Muscle of leg (tissue), 11 donors: ENCODE data around the gene ZNF576. TPM values are rescaled to one million over a fixed set of nuclear protein-coding genes. Genes with fewer than 3 reads are reported as not detected.
"Not testable (repeated sequence)": the region's sequence is repeated elsewhere in the genome, so short reads cannot be mapped to it uniquely, and the experiment has no call there.

ENCODE experiments used
- DNase-seq: peaks from one replicate; pipeline ENCODE4 v3.0.0; 2013
- H3K27ac ChIP-seq: one replicate; pipeline ENCODE4 v1.5.1; 2013; ENCODE audit warnings: mild to moderate bottlenecking, low read length, control low read depth
- H3K27me3 ChIP-seq: one replicate; pipeline ENCODE4 v1.6.1; 2013; ENCODE audit warnings: low read length; ENCODE audit not compliant: control insufficient read depth, insufficient read depth
- H3K36me3 ChIP-seq: one replicate; pipeline ENCODE4 v1.6.1; 2013; ENCODE audit warnings: low read length; ENCODE audit not compliant: control insufficient read depth, insufficient read depth
- H3K4me1 ChIP-seq: one replicate; pipeline ENCODE4 v1.6.1; 2013; ENCODE audit warnings: low read length; ENCODE audit not compliant: control insufficient read depth, insufficient read depth
- H3K4me3 ChIP-seq: one replicate; pipeline ENCODE4 v1.5.1; 2013; ENCODE audit warnings: low read length, control low read depth
- H3K9me3 ChIP-seq: replicated peaks from 2 replicates; pipeline ENCODE4 v1.6.1; 2013; ENCODE audit warnings: low read depth, low read length; ENCODE audit not compliant: control insufficient read depth
- WGBS: methylation state at CpG from one replicate; pipeline ENCODE4 v1.1.5; 2013; ENCODE audit warnings: missing lambda C conversion rate; ENCODE audit not compliant: insufficient coverage; 5-methylcytosine and 5-hydroxymethylcytosine counted together
- polyA plus RNA-seq, 8 donors: library from polyadenylated mRNA; unstranded; fragments of 120-200 nt; gene quantifications; one replicate each; pipeline versions ENCODE4 v1.2.1 to v1.2.3, GENCODE V29; 2013; ENCODE audit warnings: inconsistent platforms in 1 of 8, low replicate concordance in 1 of 8; ENCODE audit not compliant: insufficient read length in 8 of 8, insufficient read depth in 1 of 8
- total RNA-seq: library from RNA; stranded (reverse); fragments of 120-200 nt; gene quantifications from one replicate; pipeline ENCODE4 v1.2.4, GENCODE V29; 2013

ZNF576 gene
- total and polyA plus RNA-seq, 9 donors: 7.8 to 12.1 (median 10.5) TPM

- WGBS: 19% methylated on average over 2 of the region's 2 CpGs
- peaks cover 26% of the 10 kb centered on the region for H3K27me3 ChIP-seq
- not testable (repeated sequence) for H3K4me3 ChIP-seq
Observed at GRCh38 chr19:43635561-43635940, 39.2 kb downstream of the ZNF576 start.

GRCh38 chr19:43636121-43636683, 39.8 kb downstream of the ZNF576 start:
- DNase-seq: no peak
- H3K27me3 ChIP-seq: peaks cover 30% of the 10 kb centered on the region
- H3K9me3 ChIP-seq: no peaks in the 10 kb centered on the region
- no peak overlapping the region for H3K4me3 ChIP-seq
- H3K36me3 ChIP-seq: no peaks in the 10 kb centered on the region
- H3K27ac ChIP-seq: no peak overlapping the region
- peaks cover 25% of the 10 kb centered on the region for H3K4me1 ChIP-seq
- WGBS: 30% methylated on average over 2 of the region's 14 CpGs

More at GRCh38 chr19:43635561-43635940, 39.2 kb downstream of the ZNF576 start:
- DNase-seq, H3K27ac ChIP-seq, H3K9me3 ChIP-seq, H3K36me3 ChIP-seq: not testable (repeated sequence)
- H3K4me1 ChIP-seq: peaks cover 24% of the 10 kb centered on the region

- peaks cover 33% of the 10 kb centered on the region for H3K27me3 ChIP-seq
Observed at GRCh38 chr19:43638214-43638994, 42.0 kb downstream of the ZNF576 start.

GRCh38 chr19:43638995-43639518, 42.7 kb downstream of the ZNF576 start:
- Histone ChIP-seq H3K4me3 (peak overlapping the region; percentile 34), H3K27ac (no peak overlapping the region), H3K9me3 (no peaks in the 10 kb centered on the region), H3K27me3 (peaks cover 33% of the 10 kb centered on the region), H3K4me1 (peaks cover 25% of the 10 kb centered on the region), H3K36me3 (no peaks in the 10 kb centered on the region)
- WGBS: 6% methylated on average over 11 of the region's 18 CpGs
- DNase-seq: no peak

More at GRCh38 chr19:43638214-43638994, 42.0 kb downstream of the ZNF576 start:
- peaks cover 25% of the 10 kb centered on the region for H3K4me1 ChIP-seq
- DNase-seq: no peak
- H3K27ac ChIP-seq: no peak overlapping the region
- no peaks in the 10 kb centered on the region for H3K9me3 ChIP-seq
- H3K36me3 ChIP-seq: no peaks in the 10 kb centered on the region
- WGBS: 40% methylated on average over 2 of the region's 13 CpGs
- H3K4me3 ChIP-seq: no peak overlapping the region

- Histone ChIP-seq H3K27me3 (peaks cover 32% of the 10 kb centered on the region), H3K4me3 (peak within 1 kb of the TSS; percentile 49), H3K27ac (no peak within 1 kb of the TSS), H3K36me3 (no peaks in the 10 kb centered on the region), H3K4me1 (peaks cover 22% of the 10 kb centered on the region), H3K9me3 (no peaks in the 10 kb centered on the region)
- WGBS: under 1% methylated on average over 95 of the region's 110 CpGs
- no peak for DNase-seq
Observed at GRCh38 chr19:43639519-43640423, 43.4 kb downstream of the ZNF576 start, which contains the start of gene CADM4. TSS of gene CADM4 (minus strand) at chr19:43639850. CDS start at chr19:43639790, 60 bp downstream.

GRCh38 chr19:43640424-43640757, 44.0 kb downstream of the ZNF576 start:
- H3K9me3 ChIP-seq: no peaks in the 10 kb centered on the region
- H3K36me3 ChIP-seq: no peaks in the 10 kb centered on the region
- WGBS: 4% methylated on average over 8 of the region's 9 CpGs
- DNase-seq: no peak
- peak overlapping the region; percentile 49 for H3K4me3 ChIP-seq
- H3K4me1 ChIP-seq: peaks cover 16% of the 10 kb centered on the region
- peaks cover 30% of the 10 kb centered on the region for H3K27me3 ChIP-seq
- no peak overlapping the region for H3K27ac ChIP-seq

GRCh38 chr19:43641333-43641732, 44.9 kb downstream of the ZNF576 start:
- Histone ChIP-seq H3K27ac (no peak overlapping the region), H3K4me3 (no peak overlapping the region), H3K4me1 (peaks cover 13% of the 10 kb centered on the region), H3K36me3 (no peaks in the 10 kb centered on the region), H3K9me3 (peaks cover 3% of the 10 kb centered on the region), H3K27me3 (peaks cover 28% of the 10 kb centered on the region)
- no peak for DNase-seq
- WGBS: 60% methylated on average over 2 of the region's 2 CpGs

GRCh38 chr19:43642531-43642930, 46.1 kb downstream of the ZNF576 start:
- DNase-seq: no peak

GRCh38 chr19:43643326-43643725, 46.9 kb downstream of the ZNF576 start:
- Histone ChIP-seq H3K4me3 (no peak overlapping the region), H3K36me3 (no peaks in the 10 kb centered on the region), H3K4me1 (peaks cover 13% of the 10 kb centered on the region), H3K27ac (no peak overlapping the region), H3K27me3 (peaks cover 24% of the 10 kb centered on the region), H3K9me3 (peaks cover 5% of the 10 kb centered on the region)
- DNase-seq: peak; percentile 44
- WGBS: no CpG with 5 or more reads among the region's 3 CpGs

More at GRCh38 chr19:43642531-43642930, 46.1 kb downstream of the ZNF576 start:
- 71% methylated on average over 2 of the region's 4 CpGs for WGBS
- H3K4me1 ChIP-seq: peaks cover 13% of the 10 kb centered on the region
- H3K27ac ChIP-seq: no peak overlapping the region
- H3K9me3 ChIP-seq: peaks cover 5% of the 10 kb centered on the region
- no peaks in the 10 kb centered on the region for H3K36me3 ChIP-seq
- H3K27me3 ChIP-seq: peaks cover 28% of the 10 kb centered on the region
- no peak overlapping the region for H3K4me3 ChIP-seq
